ENCODE measurements around the gene RFX3.
A peak's percentile ranks its signal among the peaks of the same experiment; 100 is the strongest.

Gene RFX3

DNA sequence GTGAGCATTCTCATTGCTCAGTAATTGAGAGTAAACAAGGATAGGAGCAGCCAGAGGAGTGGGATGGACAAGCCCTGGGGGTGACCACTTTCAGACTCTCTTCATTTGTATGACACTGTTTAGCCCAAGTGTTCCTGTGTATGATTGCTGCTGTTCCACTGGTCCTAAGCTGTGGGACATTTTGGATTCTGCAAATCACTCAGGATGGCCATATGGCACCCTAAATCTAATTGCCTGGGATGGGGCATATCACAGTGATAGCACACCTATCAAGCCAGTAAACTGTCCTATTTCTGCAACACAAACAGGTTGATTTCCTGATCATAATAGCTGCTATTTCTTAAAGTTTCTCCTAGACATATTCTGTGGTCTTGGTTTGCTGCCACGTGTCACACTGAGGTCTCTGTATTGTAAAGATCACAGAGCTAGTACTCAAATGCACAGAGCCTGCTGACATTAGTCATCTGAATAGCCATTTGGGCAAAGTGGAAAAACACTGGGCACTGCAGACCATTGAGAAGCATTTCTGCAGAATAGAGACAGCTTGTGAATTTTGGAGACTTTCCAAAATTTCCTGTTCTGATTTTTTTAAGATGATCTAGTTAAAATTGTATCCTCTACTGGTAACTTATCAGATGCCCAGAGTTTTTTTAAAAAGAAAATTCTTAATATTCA lies 320.2 kb downstream of the RFX3 start:
- DNase-seq (ENCODE audit: low spot score): no peak

DNA sequence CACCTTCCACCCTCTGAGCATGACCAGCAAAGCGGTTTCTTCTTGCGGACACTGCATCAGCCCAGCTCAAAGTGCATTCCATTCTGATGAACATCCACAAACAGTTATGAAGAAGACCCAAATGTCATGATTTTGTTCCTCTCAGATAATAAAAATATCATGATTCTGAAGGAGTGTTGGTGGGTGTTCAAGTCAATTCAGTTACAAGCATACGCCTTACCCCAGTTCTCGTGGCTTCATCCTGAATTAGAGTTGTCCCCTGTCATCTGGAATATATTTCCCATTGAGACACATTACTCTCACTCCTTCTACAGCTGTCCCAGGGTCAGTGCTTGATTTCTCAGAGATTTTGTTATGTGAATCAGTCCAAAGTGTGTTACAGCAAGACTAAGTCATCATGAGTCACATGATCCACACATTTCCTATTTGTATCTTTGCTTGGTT lies 325.4 kb downstream of the RFX3 start:
- peak; percentile 87 for DNase-seq (ENCODE audit: low spot score)

- no peak for DNase-seq (ENCODE audit: low spot score)
These were observed 332.0 kb downstream of the RFX3 start for GRCh38 chr9:3193791-3194190.

GRCh38 chr9:3191715-3192114 lies 334.1 kb downstream of the RFX3 start:
- no peak for DNase-seq (ENCODE audit: low spot score)

DNA sequence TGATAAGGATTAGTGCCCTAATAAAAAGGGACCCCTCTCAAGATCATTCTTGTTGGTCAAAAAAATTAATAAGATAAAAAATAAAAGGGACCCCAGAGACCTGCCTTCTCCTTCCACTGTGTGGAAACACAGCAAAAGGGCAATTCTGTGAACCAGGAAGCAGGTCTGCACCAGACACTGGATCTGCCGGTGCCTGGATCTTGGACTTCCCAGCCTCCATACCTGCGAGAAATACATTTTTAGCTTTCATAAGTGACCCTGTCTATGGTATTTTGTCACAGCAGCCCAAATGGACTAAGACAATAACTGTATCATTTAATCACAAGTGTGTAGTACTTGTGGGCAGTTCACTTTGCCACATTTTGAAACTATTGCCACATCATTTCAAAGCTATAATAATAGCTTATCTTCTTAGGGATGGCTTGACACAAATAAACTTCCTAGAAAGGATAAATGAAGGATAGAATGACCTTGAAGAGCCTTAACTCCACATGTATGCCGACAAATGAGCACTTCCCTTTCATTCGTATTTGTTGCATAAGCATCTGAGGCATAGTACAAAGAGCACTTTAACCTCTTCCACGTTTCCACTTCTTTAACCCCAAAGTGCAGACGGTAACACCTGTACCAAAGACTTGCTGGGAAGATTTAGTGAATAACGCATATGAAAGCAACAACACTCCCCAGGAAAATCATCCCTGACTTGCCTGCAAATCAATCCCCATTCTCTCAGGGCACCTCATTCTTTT lies 336.5 kb downstream of the RFX3 start:
- DNase-seq (ENCODE audit: low spot score): no peak

DNA sequence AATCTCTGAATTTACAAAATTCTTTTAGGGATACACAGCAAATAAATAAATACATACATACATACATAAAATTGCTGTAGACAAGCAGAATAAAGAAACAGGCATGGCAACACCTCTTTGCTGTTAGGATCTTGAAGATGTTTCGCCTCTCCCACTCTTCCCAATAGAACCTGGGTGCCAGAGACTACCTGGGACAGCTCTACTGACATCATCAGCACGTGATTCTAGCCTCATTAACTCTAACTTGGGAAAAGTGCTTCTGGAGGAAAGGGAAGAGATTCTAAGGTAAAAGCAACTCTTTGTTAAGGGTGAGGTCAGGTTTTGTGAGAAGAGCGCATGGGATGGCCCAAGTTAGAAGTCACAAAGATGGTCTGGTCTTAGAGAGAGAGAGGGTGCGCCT lies 339.1 kb downstream of the RFX3 start:
- DNase-seq (ENCODE audit: low spot score): no peak

GRCh38 chr9:3181049-3181953 lies 344.5 kb downstream of the RFX3 start:
- DNase-seq (ENCODE audit: low spot score): no peak

DNA sequence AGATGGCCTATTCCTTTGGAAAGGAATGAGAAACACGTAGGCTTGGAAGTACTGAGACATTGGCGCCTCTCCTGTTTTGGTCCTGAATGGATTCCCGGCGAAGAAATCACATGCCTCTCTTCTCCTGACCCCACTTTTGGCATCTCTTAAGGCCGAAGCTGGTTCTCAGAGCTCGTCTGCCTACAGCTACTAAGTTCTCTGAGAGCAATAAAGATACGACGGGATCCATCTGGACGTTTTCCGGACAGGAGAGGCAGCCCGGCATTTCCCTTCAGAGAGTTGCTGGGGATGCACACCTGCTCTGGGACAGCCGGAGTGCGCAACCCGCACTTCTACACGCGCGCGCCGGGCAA lies 345.1 kb downstream of the RFX3 start:
- no peak for DNase-seq (ENCODE audit: low spot score)

- no peak for DNase-seq (ENCODE audit: low spot score)
These were observed 346.1 kb downstream of the RFX3 start for GRCh38 chr9:3179711-3180110.

DNA sequence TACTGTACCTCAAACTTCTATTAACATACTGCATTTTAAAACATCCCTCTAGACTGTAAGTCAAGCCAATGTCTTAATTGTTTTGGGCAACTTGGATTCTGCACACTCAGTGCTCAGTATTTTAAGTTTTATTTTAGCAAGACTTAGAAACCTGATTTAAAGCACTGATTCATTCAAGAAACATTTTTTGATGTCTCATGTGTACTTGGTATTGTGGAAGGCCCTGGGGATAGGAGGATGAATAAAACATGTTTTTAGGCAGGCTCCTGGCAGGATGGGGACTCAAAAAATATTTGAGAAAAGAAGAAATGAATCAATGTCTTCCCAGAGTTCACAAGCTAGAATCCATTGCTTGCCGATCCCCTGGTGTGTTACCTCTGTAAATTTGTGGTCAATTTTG lies 347.9 kb downstream of the RFX3 start:
- DNase-seq (ENCODE audit: low spot score): no peak

DNA sequence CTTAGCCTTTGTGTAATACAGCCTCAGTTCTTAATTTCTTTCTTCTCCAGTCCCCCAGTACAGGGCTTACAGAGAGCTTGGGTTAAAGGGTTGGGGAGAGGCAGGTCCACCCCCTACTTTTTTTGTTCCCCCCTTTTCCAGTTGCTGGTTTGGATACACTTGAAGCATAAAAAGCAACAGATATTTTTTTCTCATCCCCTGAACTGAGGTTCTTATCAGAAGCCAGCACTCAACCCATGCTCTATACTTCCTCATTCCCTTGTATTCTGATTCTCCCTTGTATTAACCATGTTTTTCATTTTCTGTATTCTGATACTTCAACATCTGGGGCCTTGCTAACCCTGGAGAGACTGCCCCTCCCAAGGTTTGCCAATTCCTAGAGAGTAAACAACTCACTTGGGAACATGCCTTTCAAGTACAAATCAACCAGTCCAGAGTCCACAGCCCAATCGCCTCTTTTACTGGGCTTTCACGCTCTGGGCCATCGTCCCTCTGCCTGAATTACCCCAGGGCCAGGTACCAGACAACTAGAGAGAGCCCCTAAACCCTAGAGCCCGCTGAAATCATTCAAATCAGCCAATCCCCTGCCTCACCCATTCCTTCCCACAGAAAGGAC lies 348.5 kb downstream of the RFX3 start:
- no peak for DNase-seq (ENCODE audit: low spot score)

DNA sequence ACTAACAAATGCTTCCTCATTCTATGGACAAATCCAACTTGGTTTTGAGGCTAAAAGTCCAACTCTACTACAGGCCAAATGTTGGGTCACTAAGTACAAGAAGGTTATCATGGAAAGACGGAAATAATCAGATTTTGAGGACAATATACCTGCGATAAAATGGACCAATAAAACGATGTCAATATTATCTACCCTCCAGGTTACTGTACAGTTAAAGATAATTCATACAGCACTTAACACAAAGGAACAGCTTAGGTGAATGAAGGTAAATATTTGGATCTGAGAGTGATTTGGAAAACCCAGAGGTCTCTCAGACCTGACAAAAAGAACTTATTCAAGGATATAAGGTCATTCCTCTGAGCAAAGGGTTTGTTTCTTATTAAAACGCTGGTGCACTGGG lies 352.4 kb downstream of the RFX3 start:
- DNase-seq (ENCODE audit: low spot score): no peak

DNA sequence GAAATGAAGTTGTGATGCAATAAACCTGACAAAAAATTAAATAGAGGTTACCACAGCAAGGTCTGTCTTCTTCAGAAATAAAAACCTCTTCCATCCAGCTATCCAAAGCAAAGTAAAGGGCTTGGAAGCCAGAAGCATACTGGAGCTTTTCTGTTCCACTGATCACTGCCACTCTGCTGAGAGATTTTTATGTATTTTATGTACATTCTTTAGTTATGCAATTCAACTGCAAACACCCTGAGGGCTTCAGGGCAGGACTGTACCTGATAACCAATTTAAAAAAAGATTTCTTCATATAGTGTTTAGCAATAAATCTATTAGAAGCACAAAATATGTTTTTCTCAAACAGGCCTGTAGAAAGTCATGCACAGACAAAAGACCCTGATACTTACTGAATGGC lies 355.0 kb downstream of the RFX3 start:
- DNase-seq (ENCODE audit: low spot score): no peak

All from RKO (cell line).